H9 (cell line): ENCODE results near the gene SLC35B2. TPM values are rescaled to one million over a fixed set of nuclear protein-coding genes. Genes with fewer than 3 reads are reported as not detected.

Source experiments
- DNase-seq: peaks from one replicate; pipeline ENCODE4 v3.0.0-alpha.2; 2017
- H2AFZ ChIP-seq: one replicate; pipeline ENCODE4 v1.6.1; 2013; ENCODE audit warnings: mild to moderate bottlenecking, low read length, control low read depth, moderate library complexity
- H2AK5ac ChIP-seq: 2 replicates; pipeline ENCODE4 v1.6.1; 2013; ENCODE audit warnings: low read length, control low read depth, mixed read lengths; ENCODE audit not compliant: insufficient read length
- H2BK120ac ChIP-seq: one replicate; pipeline ENCODE4 v1.6.1; 2013; ENCODE audit warnings: low read depth, mild to moderate bottlenecking, low read length, control low read depth, inconsistent platforms; ENCODE audit not compliant: poor library complexity, severe bottlenecking
- H2BK12ac ChIP-seq: 2 replicates; pipeline ENCODE4 v1.6.1; 2013; ENCODE audit warnings: low read length, control low read depth, mixed read lengths, low read depth; ENCODE audit not compliant: insufficient read length
- H2BK15ac ChIP-seq: 2 replicates; pipeline ENCODE4 v1.6.1; 2013; ENCODE audit warnings: low read depth, low read length, control low read depth
- H2BK20ac ChIP-seq: one replicate; pipeline ENCODE4 v1.6.1; 2013; ENCODE audit warnings: low read depth, mild to moderate bottlenecking, low read length, control low read depth, inconsistent platforms; ENCODE audit not compliant: poor library complexity, severe bottlenecking
- H2BK5ac ChIP-seq: 2 replicates; pipeline ENCODE4 v1.6.1; 2013; ENCODE audit warnings: low read length, control low read depth, mixed read lengths; ENCODE audit not compliant: insufficient read length
- H3K14ac ChIP-seq: 2 replicates; pipeline ENCODE4 v1.6.1; 2013; ENCODE audit warnings: low read length, control low read depth; ENCODE audit not compliant: insufficient read depth
- H3K18ac ChIP-seq: 2 replicates; pipeline ENCODE4 v1.6.1; 2013; ENCODE audit warnings: low read depth, mild to moderate bottlenecking, mixed read lengths, low read length, control low read depth; ENCODE audit not compliant: insufficient read length
- H3K23ac ChIP-seq: 2 replicates; pipeline ENCODE4 v1.6.1; 2013; ENCODE audit warnings: low read length, control low read depth, mixed read lengths, low read depth; ENCODE audit not compliant: insufficient read length
- H3K23me2 ChIP-seq: 2 replicates; pipeline ENCODE4 v1.6.1; 2013; ENCODE audit warnings: low read depth, mild to moderate bottlenecking, mixed read lengths, low read length, control low read depth; ENCODE audit not compliant: insufficient read length, poor library complexity, severe bottlenecking
- H3K27ac ChIP-seq: 2 replicates; pipeline ENCODE4 v1.5.1; 2013; ENCODE audit warnings: low read length, control low read depth, mixed read lengths, low read depth; ENCODE audit not compliant: insufficient read length
- H3K27me3 ChIP-seq: 2 replicates; pipeline ENCODE4 v1.6.1; 2013; ENCODE audit warnings: low read length, control low read depth, inconsistent platforms; ENCODE audit not compliant: insufficient read depth
- H3K4ac ChIP-seq: 2 replicates; pipeline ENCODE4 v1.6.1; 2013; ENCODE audit warnings: low read depth, mild to moderate bottlenecking, control low read depth, inconsistent platforms, low read length, moderate library complexity
- H3K4me1 ChIP-seq: 2 replicates; pipeline ENCODE4 v1.6.1; 2013; ENCODE audit warnings: low read length, control low read depth, inconsistent platforms; ENCODE audit not compliant: insufficient read depth
- H3K4me2 ChIP-seq: 2 replicates; pipeline ENCODE4 v1.6.1; 2013; ENCODE audit warnings: low read length, control low read depth, mixed read lengths; ENCODE audit not compliant: insufficient read length, insufficient read depth
- H3K56ac ChIP-seq: 2 replicates; pipeline ENCODE4 v1.6.1; 2013; ENCODE audit warnings: low read depth, mild to moderate bottlenecking, mixed read lengths, low read length, control low read depth; ENCODE audit not compliant: insufficient read length
- H3K79me1 ChIP-seq: 2 replicates; pipeline ENCODE4 v1.6.1; 2013; ENCODE audit warnings: low read depth, mild to moderate bottlenecking, moderate library complexity, low read length, control low read depth, inconsistent platforms; ENCODE audit not compliant: insufficient read depth, poor library complexity, severe bottlenecking
- H3K79me2 ChIP-seq: 2 replicates; pipeline ENCODE4 v1.6.1; 2013; ENCODE audit warnings: low read length, control low read depth, inconsistent platforms; ENCODE audit not compliant: insufficient read depth
- H3K9ac ChIP-seq: 2 replicates; pipeline ENCODE4 v1.6.1; 2013; ENCODE audit warnings: low read length, control low read depth, mixed read lengths; ENCODE audit not compliant: insufficient read length; ENCODE audit errors: extremely low read depth
- H3K9me3 ChIP-seq: one replicate; pipeline ENCODE4 v1.6.1; 2013; ENCODE audit warnings: low read depth, low read length, inconsistent platforms; ENCODE audit not compliant: control insufficient read depth
- H3T11ph ChIP-seq: one replicate; pipeline ENCODE4 v1.6.1; 2013; ENCODE audit warnings: mild to moderate bottlenecking, low read length, control low read depth, inconsistent platforms
- H4K20me1 ChIP-seq: one replicate; pipeline ENCODE4 v1.6.1; 2013; ENCODE audit not compliant: control insufficient read depth, insufficient read length, insufficient read depth
- H4K5ac ChIP-seq: 2 replicates; pipeline ENCODE4 v1.6.1; 2013; ENCODE audit warnings: low read depth, mild to moderate bottlenecking, mixed read lengths, low read length, control low read depth; ENCODE audit not compliant: insufficient read length
- H4K8ac ChIP-seq: replicated peaks from 2 replicates; pipeline ENCODE4 v1.6.1; 2013; ENCODE audit warnings: low read length, control low read depth, mixed read lengths, low read depth; ENCODE audit not compliant: insufficient read length
- H4K91ac ChIP-seq: 2 replicates; pipeline ENCODE4 v1.6.1; 2013; ENCODE audit warnings: low read depth, mild to moderate bottlenecking, moderate library complexity, mixed read lengths, low read length, control low read depth; ENCODE audit not compliant: insufficient read length
- H3K27ac Mint-ChIP-seq, 3 experiments: 2 replicates in 2 of 3; 3 replicates in 1 of 3; pipeline ENCODE4 v1.8.0; 2020 to 2021; ENCODE audit warnings: mixed read lengths in 3 of 3, mild to moderate bottlenecking in 1 of 3, moderate library complexity in 1 of 3
- H3K27me3 Mint-ChIP-seq: 2 replicates; pipeline ENCODE4 v1.8.0; 2021; ENCODE audit warnings: low read depth, mild to moderate bottlenecking, moderate library complexity, mixed read lengths
- H3K36me3 Mint-ChIP-seq, 3 experiments: 2 replicates in 2 of 3; 3 replicates in 1 of 3; pipeline ENCODE4 v1.8.0; 2020 to 2021; ENCODE audit warnings: low read depth in 3 of 3, mixed read lengths in 3 of 3; ENCODE audit not compliant: insufficient read depth in 1 of 3
- H3K4me1 Mint-ChIP-seq, 2 experiments: 2 replicates each; pipeline ENCODE4 v1.8.0; 2020; ENCODE audit warnings: mixed read lengths in 2 of 2
- H3K4me3 Mint-ChIP-seq, 2 experiments: 2 replicates in 1 of 2; 3 replicates in 1 of 2; pipeline ENCODE4 v1.8.0; 2020 to 2021; ENCODE audit warnings: mild to moderate bottlenecking in 2 of 2, mixed read lengths in 2 of 2, moderate library complexity in 1 of 2
- H3K9me3 Mint-ChIP-seq, 2 experiments: 2 replicates in 1 of 2; 3 replicates in 1 of 2; pipeline ENCODE4 v1.8.0; 2020; ENCODE audit warnings: mild to moderate bottlenecking in 2 of 2, mixed read lengths in 2 of 2, moderate library complexity in 1 of 2
- CTCF ChIP-seq: fragments of 200-600 bp; sonication (generic); conservative IDR thresholded peaks from 3 replicates; pipeline ENCODE4 v1.8.0; 2021; ENCODE audit warnings: antibody characterized with exemption, mild to moderate bottlenecking
- WGBS: extraction: QIAGEN DNeasy Blood & Tissue Kit; methylation state at CpG from one replicate; pipeline ENCODE4 v1.1.7; 2013; ENCODE audit warnings: missing lambda C conversion rate, low lambda C conversion rate, mixed read lengths; ENCODE audit not compliant: insufficient read length; ENCODE audit errors: extremely low coverage; 5-methylcytosine and 5-hydroxymethylcytosine counted together
- total RNA-seq: library from RNA; stranded (reverse); gene quantifications from 2 replicates; pipeline ENCODE4 v1.2.1, GENCODE V29; 2021

Gene SLC35B2
- total RNA-seq, 1 experiment from 2014 or later, result 34.5 TPM

- H2BK12ac ChIP-seq, result no peak overlapping the region
- no peak overlapping the region for H2BK5ac ChIP-seq
- H3K4ac ChIP-seq, result no peak overlapping the region
- no peaks in the 10 kb centered on the region for H3K79me1 ChIP-seq
- H3K4me2 ChIP-seq, result no peak overlapping the region
- H3K56ac ChIP-seq, result no peak overlapping the region
- H3K18ac ChIP-seq, result no peak overlapping the region
- no peaks in the 10 kb centered on the region for H3K4me1 ChIP-seq
- H3T11ph ChIP-seq, result no peak overlapping the region
- Mint-ChIP-seq H3K36me3 (peaks cover 36 to 87% (median 77%) of the 10 kb centered on the region in 3 experiments), H3K4me1 (no peaks in the 10 kb centered on the region), H3K27me3 (no peaks in the 10 kb centered on the region; the same call in 1 of the 2 replicates), H3K9me3 (no peaks in the 10 kb centered on the region), H3K4me3 (no peak overlapping the region), H3K27ac (no peak overlapping the region; a peak in 1 of 7 replicates)
- no peaks in the 10 kb centered on the region for H3K79me2 ChIP-seq
- H4K5ac ChIP-seq, result no peak overlapping the region
- H2BK20ac ChIP-seq, result no peak overlapping the region
- no peak overlapping the region for H3K23ac ChIP-seq
- H4K91ac ChIP-seq, result no peak overlapping the region
- no peak overlapping the region for H2AK5ac ChIP-seq
- H4K8ac ChIP-seq, result no peak overlapping the region
- no peak overlapping the region for H3K9ac ChIP-seq
- H3K27ac ChIP-seq, result no peak overlapping the region
- no peak overlapping the region for H2BK120ac ChIP-seq
- no peak for TF ChIP-seq CTCF
- no peaks in the 10 kb centered on the region for H4K20me1 ChIP-seq
- peaks cover under 1% of the 10 kb centered on the region; the same call in 1 of the 2 replicates for H3K27me3 ChIP-seq
- no CpG with 5 or more reads among the region's 6 CpGs for WGBS
- H2BK15ac ChIP-seq, result no peak overlapping the region
- H3K9me3 ChIP-seq, result no peaks in the 10 kb centered on the region
- no peak overlapping the region for H3K14ac ChIP-seq
- H2AFZ ChIP-seq, result no peak overlapping the region
- no peak for DNase-seq
- no peaks in the 10 kb centered on the region for H3K23me2 ChIP-seq
Measured at GRCh38 chr6:44303842-44304241, 46.5 kb upstream of the SLC35B2 start.
